ENCODE data around the gene ATG7.

DNA sequence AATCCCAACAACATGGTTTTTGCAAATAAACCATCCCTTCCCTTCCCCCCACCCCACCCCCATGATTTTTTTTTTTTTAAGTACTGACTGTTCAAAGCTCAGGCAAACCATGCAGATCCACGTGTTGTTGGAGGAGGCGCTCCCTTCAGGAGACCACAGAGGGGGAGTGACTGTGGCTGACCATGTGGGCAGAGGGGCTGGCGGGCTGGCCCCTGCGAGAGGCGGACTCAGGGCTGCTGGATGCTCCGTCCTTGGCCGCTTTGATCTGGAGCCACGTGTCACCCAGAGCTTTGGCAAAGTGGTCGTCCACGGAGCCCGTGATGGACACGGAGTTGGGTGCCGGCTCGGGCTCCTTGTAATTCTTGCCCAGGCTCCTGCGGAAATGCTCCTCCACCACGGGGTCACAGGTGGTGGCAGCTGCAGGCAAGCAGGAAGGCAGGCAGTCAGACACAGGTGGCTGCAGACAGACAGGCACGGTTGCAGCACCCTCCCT, 286.3 kb downstream of the ATG7 start:
- TF ChIP-seq TOX (CRISPR knock-in tag; IDR thresholded peaks at IDR 0.05; ENCODE audit: borderline replicate concordance) (no peak), ZNF8 (CRISPR knock-in tag; IDR thresholded peaks at IDR 0.05) (no peak), ZC3H10 (CRISPR knock-in tag; IDR thresholded peaks at IDR 0.05) (no peak), ZFP3 (CRISPR knock-in tag; IDR thresholded peaks at IDR 0.05) (no peak), CSDC2 (CRISPR knock-in tag; IDR thresholded peaks at IDR 0.05) (no peak)
